Amniotic stem cell (primary cell): ENCODE results near the gene TTPAL.
A peak's percentile ranks its signal among the peaks of the same experiment; 100 is the strongest.

Source experiments
- DNase-seq: peaks from one replicate; lab custom pipeline; 2025; lab: John Stamatoyannopoulos, UW

Gene TTPAL

GRCh38 chr20:44475694-44476560, at the start of gene TTPAL:
TSS of gene TTPAL (plus strand) at chr20:44475874. CDS start at chr20:44480000, 4,126 bp downstream.
- peak; percentile 25 for DNase-seq

- no peak for DNase-seq
These were observed 49.8 kb upstream of the TTPAL start for GRCh38 chr20:44425923-44426322.

GRCh38 chr20:44426879-44427790, 48.5 kb upstream of the TTPAL start:
- no peak for DNase-seq

- no peak for DNase-seq
These were observed 47.9 kb upstream of the TTPAL start for GRCh38 chr20:44427804-44428173.

- DNase-seq = no peak
These were observed 47.3 kb upstream of the TTPAL start for GRCh38 chr20:44428174-44429016.

- no peak for DNase-seq
These were observed 46.7 kb upstream of the TTPAL start for GRCh38 chr20:44429017-44429339.

GRCh38 chr20:44429419-44430269, 46.0 kb upstream of the TTPAL start:
- DNase-seq = no peak

GRCh38 chr20:44430270-44431065, 45.2 kb upstream of the TTPAL start:
- no peak for DNase-seq

GRCh38 chr20:44431118-44431501, 44.6 kb upstream of the TTPAL start:
- DNase-seq = no peak

GRCh38 chr20:44431502-44432234, 44.0 kb upstream of the TTPAL start:
- no peak for DNase-seq

GRCh38 chr20:44432618-44433577, 42.8 kb upstream of the TTPAL start:
- no peak for DNase-seq

- no peak for DNase-seq
These were observed 41.7 kb upstream of the TTPAL start for GRCh38 chr20:44433751-44434538.

GRCh38 chr20:44435630-44436335, 39.9 kb upstream of the TTPAL start:
- DNase-seq = no peak

GRCh38 chr20:44436393-44436792, 39.3 kb upstream of the TTPAL start:
- no peak for DNase-seq

GRCh38 chr20:44437497-44437896, 38.2 kb upstream of the TTPAL start:
- DNase-seq = no peak

- no peak for DNase-seq
These were observed 36.9 kb upstream of the TTPAL start for GRCh38 chr20:44438782-44439181.

GRCh38 chr20:44439318-44439717, 36.4 kb upstream of the TTPAL start:
- DNase-seq = no peak
